ENCODE measurements around the gene TOLLIP. TPM values are rescaled to one million over a fixed set of nuclear protein-coding genes. Genes with fewer than 3 reads are reported as not detected.
"Not testable (repeated sequence)": the region's sequence is repeated elsewhere in the genome, so short reads cannot be mapped to it uniquely, and the experiment has no call there.

TOLLIP gene
- total and polyA plus RNA-seq, 9 donors, result 14.1 to 60.8 (median 44.8) TPM

DNA sequence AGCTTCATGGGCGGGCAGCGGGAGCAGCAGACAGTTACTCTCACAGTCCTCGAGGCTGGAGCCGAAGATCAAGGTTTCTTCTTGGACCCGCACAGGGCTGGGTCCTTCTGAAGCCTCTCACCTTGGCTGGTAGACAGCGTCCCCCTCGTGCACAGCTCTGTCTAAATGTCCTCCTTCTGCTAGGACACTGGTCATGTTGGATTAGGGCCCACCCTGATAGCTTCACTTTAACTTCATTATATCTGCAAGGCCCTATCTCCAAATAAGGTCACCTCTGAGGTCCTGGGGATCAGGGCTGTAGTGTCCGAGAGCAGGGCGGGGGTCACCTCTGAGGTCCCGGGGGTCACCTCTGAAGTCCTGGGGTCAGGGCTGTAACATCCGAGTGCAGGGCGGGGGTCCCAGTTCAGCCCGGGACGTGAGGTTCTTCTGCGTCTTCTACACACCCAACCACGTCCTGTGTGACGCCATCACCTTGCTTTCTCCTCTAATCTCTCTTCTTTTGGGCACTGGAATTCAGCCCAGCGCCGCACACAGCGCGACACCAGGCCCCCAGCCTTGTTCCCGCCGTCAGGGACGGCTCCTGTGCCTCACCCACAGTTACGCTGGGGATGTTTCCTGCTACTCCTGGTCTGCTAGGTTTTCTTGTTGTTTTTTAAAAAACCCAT is 34.1 kb upstream of the TOLLIP start:
- 76 to 81% (median 79%) methylated on average over 25 of the region's 25 CpGs for WGBS, 3 donors
- intact Hi-C loops (cut with DNase I), result no loop called here
- no peaks in the 10 kb centered on the region for H3K9me3 ChIP-seq
- H3K4me3 ChIP-seq, result no peak overlapping the region
- no peak overlapping the region for H3K27ac ChIP-seq
- no peaks in the 10 kb centered on the region for H3K27me3 ChIP-seq
- TF ChIP-seq CTCF (IDR thresholded peaks at IDR 0.05) (no peak), POLR2A (IDR thresholded peaks at IDR 0.05) (no peak), EP300 (IDR thresholded peaks at IDR 0.05) (no peak)
- H3K4me1 ChIP-seq (ENCODE audit: insufficient read depth), result no peaks in the 10 kb centered on the region
- H3K36me3 ChIP-seq, result no peaks in the 10 kb centered on the region
- no peak for DNase-seq

- Histone ChIP-seq H3K27ac (no peak overlapping the region), H3K27me3 (no peaks in the 10 kb centered on the region), H3K4me1 (ENCODE audit: insufficient read depth) (no peaks in the 10 kb centered on the region), H3K9me3 (no peaks in the 10 kb centered on the region), H3K4me3 (no peak overlapping the region), H3K36me3 (no peaks in the 10 kb centered on the region)
- 85 to 87% (median 85%) methylated on average over 10 of the region's 10 CpGs for WGBS, 3 donors
- intact Hi-C loops (cut with DNase I), result no loop called here
- TF ChIP-seq EP300 (IDR thresholded peaks at IDR 0.05), result no peak
- TF ChIP-seq CTCF (IDR thresholded peaks at IDR 0.05), result no peak
- no peak for TF ChIP-seq POLR2A (IDR thresholded peaks at IDR 0.05)
- DNase-seq, result no peak
Measured at GRCh38 chr11:1342946-1343345, 33.5 kb upstream of the TOLLIP start.

DNA sequence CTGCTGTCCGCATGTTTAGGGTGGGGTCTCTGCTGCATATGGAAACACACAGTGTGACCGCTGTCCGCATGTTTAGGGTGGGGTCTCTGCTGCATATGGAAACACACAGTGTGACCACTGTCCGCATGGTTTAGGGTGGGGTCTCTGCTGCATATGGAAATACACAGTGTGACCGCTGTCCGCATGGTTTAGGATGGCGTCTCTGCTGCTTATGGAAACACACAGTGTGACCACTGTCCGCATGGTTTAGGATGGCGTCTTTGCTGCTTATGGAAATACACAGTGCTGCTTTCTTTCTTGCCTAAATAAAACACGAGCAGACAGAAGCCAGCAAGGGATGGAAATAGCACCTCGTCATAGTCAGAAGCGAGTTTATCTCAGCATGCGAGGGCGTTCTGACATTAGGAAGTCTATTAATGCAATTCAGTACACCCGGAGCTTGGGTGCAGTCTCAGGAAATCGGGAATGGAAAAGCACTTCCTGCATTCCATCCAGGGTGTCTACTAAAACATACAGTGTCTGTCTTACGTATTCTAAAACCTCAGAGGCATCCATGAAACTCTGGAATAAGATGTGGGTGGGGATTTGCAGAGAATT is 32.6 kb upstream of the TOLLIP start:
- WGBS, 3 donors, result 37 to 39% (median 38%) methylated on average over 17 of the region's 17 CpGs
- Histone ChIP-seq H3K36me3 (no peaks in the 10 kb centered on the region), H3K4me3 (no peak overlapping the region), H3K27ac (no peak overlapping the region), H3K27me3 (no peaks in the 10 kb centered on the region), H3K4me1 (ENCODE audit: insufficient read depth) (no peaks in the 10 kb centered on the region), H3K9me3 (no peaks in the 10 kb centered on the region)
- TF ChIP-seq EP300 (IDR thresholded peaks at IDR 0.05) (no peak), CTCF (IDR thresholded peaks at IDR 0.05) (no peak), POLR2A (IDR thresholded peaks at IDR 0.05) (no peak)
- intact Hi-C loops (cut with DNase I), result no loop called here
- DNase-seq, result peak in 1 of 5 donors; percentile 10

GRCh38 chr11:1341226-1341625 is 31.8 kb upstream of the TOLLIP start:
- H3K9me3 ChIP-seq; H3K27me3 ChIP-seq; DNase-seq; H3K4me1 ChIP-seq (ENCODE audit: insufficient read depth); H3K27ac ChIP-seq; H3K4me3 ChIP-seq; intact Hi-C loops (cut with DNase I); H3K36me3 ChIP-seq: not testable (repeated sequence)
- WGBS, 3 donors, result 73 to 80% (median 76%) methylated on average over 10 of the region's 10 CpGs

GRCh38 chr11:1340111-1340510 is 30.7 kb upstream of the TOLLIP start:
- H3K27ac ChIP-seq, result no peak overlapping the region
- no peak overlapping the region for H3K4me3 ChIP-seq
- peak in 1 of 5 donors; percentile 19 for DNase-seq
- 61 to 69% (median 68%) methylated on average over 12 of the region's 12 CpGs for WGBS, 3 donors
- no peak for TF ChIP-seq CTCF (IDR thresholded peaks at IDR 0.05)
- intact Hi-C loops (cut with DNase I), result no loop called here
- no peaks in the 10 kb centered on the region for H3K27me3 ChIP-seq
- peaks cover 10% of the 10 kb centered on the region for H3K4me1 ChIP-seq (ENCODE audit: insufficient read depth)
- H3K9me3 ChIP-seq, result no peaks in the 10 kb centered on the region
- H3K36me3 ChIP-seq, result no peaks in the 10 kb centered on the region

All from ovary (tissue), 9 donors.